GM23248 (cell line): ENCODE measurements around the gene ABL2.

Experiments
- EZH2 ChIP-seq: fragments of 200-600 bp; sonication (generic); IDR thresholded peaks from 2 replicates; pipeline ENCODE4 v1.6.1; 2018; ENCODE audit warnings: antibody characterized with exemption, mild to moderate bottlenecking; ENCODE audit not compliant: insufficient read depth, poor library complexity, severe bottlenecking
- EZH2phosphoT487 ChIP-seq: fragments of 200-600 bp; sonication (generic); IDR thresholded peaks from 2 replicates; pipeline ENCODE4 v1.6.1; 2018; ENCODE audit warnings: antibody characterized with exemption, moderate library complexity, mild to moderate bottlenecking, low read depth; ENCODE audit not compliant: insufficient read depth

GRCh38 chr1:179263121-179263520 is 33.6 kb upstream of the ABL2 start:
- TF ChIP-seq EZH2 = no peak
- no peak for TF ChIP-seq EZH2phosphoT487
